GM12878 (cell line): Measurements from ENCODE around the gene ANKRD42.

Source experiments
- CEBPB ChIP-seq, 2 experiments: fragments of 150-350 bp in 1 of 2; IDR thresholded peaks; 2 replicates each; pipeline ENCODE4 v1.6.1; 2012 to 2014; ENCODE audit warnings: low read depth in 2 of 2, low read length in 2 of 2, borderline replicate concordance in 1 of 2, inconsistent platforms in 1 of 2
- FOS ChIP-seq: IDR thresholded peaks from 3 replicates; pipeline ENCODE4 v1.6.1; 2011; ENCODE audit warnings: borderline replicate concordance; ENCODE audit not compliant: insufficient read length; ENCODE audit errors: extremely low read depth
- HDGF ChIP-seq: fragments of 450-650 bp; IDR thresholded peaks from 2 replicates; pipeline ENCODE4 v1.6.1; 2016; ENCODE audit warnings: antibody characterized with exemption
- NR2C1 ChIP-seq: fragments of 450-650 bp; IDR thresholded peaks from 2 replicates; pipeline ENCODE4 v1.6.1; 2017; ENCODE audit warnings: antibody characterized with exemption, mild to moderate bottlenecking, moderate library complexity
- POLR2AphosphoS5 ChIP-seq: IDR thresholded peaks from 2 replicates; pipeline ENCODE4 v1.6.1; 2011; ENCODE audit warnings: mild to moderate bottlenecking, low read length, inconsistent platforms
- RBBP5 ChIP-seq: fragments of 200-600 bp; sonication (generic); conservative IDR thresholded peaks from 2 replicates; pipeline ENCODE4 v1.6.1; 2016
- REST ChIP-seq: IDR thresholded peaks from 2 replicates; pipeline ENCODE4 v1.6.1; 2012; ENCODE audit warnings: mild to moderate bottlenecking, low read depth, low read length
- RFX5 ChIP-seq: IDR thresholded peaks from 2 replicates; pipeline ENCODE4 v1.6.1; 2011; ENCODE audit warnings: low read depth, low read length, improper control_type of control experiment
- ZBED1 ChIP-seq: IDR thresholded peaks from 2 replicates; pipeline ENCODE4 v1.6.1; 2016; ENCODE audit warnings: borderline replicate concordance
- ZNF207 ChIP-seq: fragments of 450-650 bp; IDR thresholded peaks from 2 replicates; pipeline ENCODE4 v1.6.1; 2014; ENCODE audit warnings: antibody characterized with exemption, mild to moderate bottlenecking, borderline replicate concordance
- TF ChIP-seq, protein P1 (sequence below), 3 experiments: IDR thresholded peaks in 2 of 3; conservative IDR thresholded peaks in 1 of 3; 2 replicates each; pipeline ENCODE4 v1.5.1; 2011; ENCODE audit warnings: low read depth in 3 of 3, low read length in 3 of 3, mild to moderate bottlenecking in 3 of 3, control low read depth in 2 of 3, moderate library complexity in 2 of 3, inconsistent platforms in 1 of 3, mixed read lengths in 1 of 3; ENCODE audit not compliant: control insufficient read depth in 2 of 3, insufficient read depth in 1 of 3; ENCODE audit errors: extremely low read depth in 1 of 3

DNA sequence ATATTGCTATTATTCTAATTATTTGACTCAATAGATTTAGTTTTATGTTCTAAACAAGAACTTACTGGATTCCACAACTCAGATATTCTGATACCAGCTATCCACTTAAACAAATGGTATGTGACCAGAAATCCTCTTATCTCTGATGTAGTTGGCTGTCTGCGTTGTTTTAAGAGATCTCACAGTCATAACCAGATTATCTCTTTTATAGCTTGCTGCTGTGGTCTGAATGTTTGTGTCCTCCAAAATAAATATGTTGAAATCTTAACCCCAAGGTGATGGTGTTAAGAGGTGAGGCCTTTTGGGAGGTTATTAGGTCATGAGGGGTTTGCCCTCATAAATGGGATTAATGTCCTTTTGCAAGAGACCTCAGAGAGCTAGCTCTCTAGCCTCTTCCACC is 12.7 kb downstream of the ANKRD42 start:
- TF ChIP-seq ZBED1: no peak
- TF ChIP-seq ZNF207: no peak
- TF ChIP-seq POLR2AphosphoS5: no peak
- no peak for TF ChIP-seq REST
- TF ChIP-seq NR2C1: no peak
- TF ChIP-seq, protein P1, sequence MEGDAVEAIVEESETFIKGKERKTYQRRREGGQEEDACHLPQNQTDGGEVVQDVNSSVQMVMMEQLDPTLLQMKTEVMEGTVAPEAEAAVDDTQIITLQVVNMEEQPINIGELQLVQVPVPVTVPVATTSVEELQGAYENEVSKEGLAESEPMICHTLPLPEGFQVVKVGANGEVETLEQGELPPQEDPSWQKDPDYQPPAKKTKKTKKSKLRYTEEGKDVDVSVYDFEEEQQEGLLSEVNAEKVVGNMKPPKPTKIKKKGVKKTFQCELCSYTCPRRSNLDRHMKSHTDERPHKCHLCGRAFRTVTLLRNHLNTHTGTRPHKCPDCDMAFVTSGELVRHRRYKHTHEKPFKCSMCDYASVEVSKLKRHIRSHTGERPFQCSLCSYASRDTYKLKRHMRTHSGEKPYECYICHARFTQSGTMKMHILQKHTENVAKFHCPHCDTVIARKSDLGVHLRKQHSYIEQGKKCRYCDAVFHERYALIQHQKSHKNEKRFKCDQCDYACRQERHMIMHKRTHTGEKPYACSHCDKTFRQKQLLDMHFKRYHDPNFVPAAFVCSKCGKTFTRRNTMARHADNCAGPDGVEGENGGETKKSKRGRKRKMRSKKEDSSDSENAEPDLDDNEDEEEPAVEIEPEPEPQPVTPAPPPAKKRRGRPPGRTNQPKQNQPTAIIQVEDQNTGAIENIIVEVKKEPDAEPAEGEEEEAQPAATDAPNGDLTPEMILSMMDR (IDR thresholded peaks at IDR 0.05 in 2 of 3, conservative IDR thresholded peaks at IDR 0.05 in 1 of 3; ENCODE audit: control insufficient read depth in 2 of 3, extremely low read depth in 1 of 3, insufficient read depth in 1 of 3, low read depth in 3 of 3, low read length in 3 of 3): no peak
- no peak for TF ChIP-seq HDGF
- no peak for TF ChIP-seq RFX5
- TF ChIP-seq CEBPB (IDR thresholded peaks at IDR 0.05; ENCODE audit: borderline replicate concordance in 1 of 2, low read depth in 2 of 2, low read length in 2 of 2): no peak
- TF ChIP-seq FOS: no peak
- no peak for TF ChIP-seq RBBP5
